Brain microvascular endothelial cell (primary cell): ENCODE results near the gene IL12A.

ENCODE experiments used
- DNase-seq: peaks from one replicate; pipeline ENCODE4 v3.0.0-alpha.2; 2020
- H3K27ac ChIP-seq: fragments of 250-450 bp; sonication (Bioruptor Pico); 2 replicates; pipeline ENCODE4 v1.5.1; 2020; ENCODE audit warnings: mild to moderate bottlenecking, moderate library complexity
- H3K27me3 ChIP-seq: fragments of 250-450 bp; sonication (Bioruptor Pico); replicated peaks from 2 replicates; pipeline ENCODE4 v1.5.1; 2020; ENCODE audit warnings: mild to moderate bottlenecking
- H3K36me3 ChIP-seq: fragments of 250-450 bp; sonication (Bioruptor Pico); replicated peaks from 2 replicates; pipeline ENCODE4 v1.5.1; 2020; ENCODE audit warnings: mild to moderate bottlenecking
- H3K4me3 ChIP-seq: 2 replicates; pipeline ENCODE4 v1.5.1; 2011; ENCODE audit warnings: low read depth, mild to moderate bottlenecking, control low read depth, low read length, moderate library complexity
- in situ Hi-C: cut with HindIII; loops from 2 replicates; pipeline ENCODE4 v1.10.0; 2017; ENCODE audit warnings: low sequenced_read_pairs, low pct_ligation_motif_present
- TF ChIP-seq, protein P1 (sequence below): IDR thresholded peaks from 2 replicates; pipeline ENCODE4 v1.5.1; 2011; ENCODE audit warnings: low read depth, mild to moderate bottlenecking, moderate library complexity, low read length, control low read depth, inconsistent platforms; ENCODE audit errors: missing control alignments

The IL12A gene

DNA sequence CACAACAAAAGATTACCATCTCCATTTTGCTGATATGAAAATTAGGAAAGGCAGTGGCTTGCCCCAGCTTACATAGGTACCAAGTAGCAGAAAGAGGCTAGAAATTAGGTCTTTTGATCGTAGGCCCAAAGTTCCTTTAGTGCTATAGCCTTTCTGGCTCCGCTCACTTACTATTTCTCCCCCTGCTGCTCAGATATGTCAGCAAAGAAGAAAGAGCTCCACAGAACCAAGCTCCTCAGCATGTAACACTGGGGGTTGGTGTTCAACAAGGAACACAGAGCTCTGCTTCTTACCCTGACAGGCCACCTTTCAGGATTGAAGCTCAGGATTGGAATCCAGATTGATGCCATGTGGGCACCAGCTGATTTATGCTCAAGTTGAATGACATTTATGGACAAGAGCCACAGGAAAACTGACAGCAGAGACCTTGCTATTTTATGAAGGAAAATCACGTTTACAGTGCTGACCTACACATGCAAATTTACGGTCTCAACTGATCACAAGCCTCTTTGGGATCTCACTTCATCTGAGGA is 6.1 kb upstream of the IL12A start:
- no peak overlapping the region for H3K4me3 ChIP-seq
- TF ChIP-seq, protein P1, sequence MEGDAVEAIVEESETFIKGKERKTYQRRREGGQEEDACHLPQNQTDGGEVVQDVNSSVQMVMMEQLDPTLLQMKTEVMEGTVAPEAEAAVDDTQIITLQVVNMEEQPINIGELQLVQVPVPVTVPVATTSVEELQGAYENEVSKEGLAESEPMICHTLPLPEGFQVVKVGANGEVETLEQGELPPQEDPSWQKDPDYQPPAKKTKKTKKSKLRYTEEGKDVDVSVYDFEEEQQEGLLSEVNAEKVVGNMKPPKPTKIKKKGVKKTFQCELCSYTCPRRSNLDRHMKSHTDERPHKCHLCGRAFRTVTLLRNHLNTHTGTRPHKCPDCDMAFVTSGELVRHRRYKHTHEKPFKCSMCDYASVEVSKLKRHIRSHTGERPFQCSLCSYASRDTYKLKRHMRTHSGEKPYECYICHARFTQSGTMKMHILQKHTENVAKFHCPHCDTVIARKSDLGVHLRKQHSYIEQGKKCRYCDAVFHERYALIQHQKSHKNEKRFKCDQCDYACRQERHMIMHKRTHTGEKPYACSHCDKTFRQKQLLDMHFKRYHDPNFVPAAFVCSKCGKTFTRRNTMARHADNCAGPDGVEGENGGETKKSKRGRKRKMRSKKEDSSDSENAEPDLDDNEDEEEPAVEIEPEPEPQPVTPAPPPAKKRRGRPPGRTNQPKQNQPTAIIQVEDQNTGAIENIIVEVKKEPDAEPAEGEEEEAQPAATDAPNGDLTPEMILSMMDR = no peak
- no peaks in the 10 kb centered on the region for H3K27me3 ChIP-seq
- no peak overlapping the region for H3K27ac ChIP-seq
- H3K36me3 ChIP-seq = no peaks in the 10 kb centered on the region
- DNase-seq = no peak
- in situ Hi-C loops = no loop called here

DNA sequence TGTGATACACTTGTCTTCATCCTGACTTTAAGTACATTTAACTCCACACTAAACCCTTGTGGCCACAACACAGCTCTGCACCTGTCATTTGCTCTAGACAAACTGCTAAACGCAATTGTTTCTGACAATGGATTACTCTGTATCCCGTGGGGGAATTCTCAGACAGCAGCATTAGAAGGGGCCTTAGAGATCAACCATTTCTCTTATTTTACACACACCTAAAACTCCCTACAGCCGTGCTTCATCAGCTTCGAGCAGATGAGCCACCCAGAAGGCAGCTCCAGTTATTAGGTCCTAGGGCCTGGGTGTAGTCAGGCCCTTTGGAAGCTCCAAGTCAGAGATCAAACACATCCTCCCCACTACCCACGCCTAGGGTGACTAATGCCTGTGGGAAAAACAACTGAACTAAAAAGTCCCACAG is 1.3 kb upstream of the IL12A start:
- TF ChIP-seq, protein P1 = peak; percentile 47
- Histone ChIP-seq H3K4me3 (no peak overlapping the region), H3K27me3 (no peaks in the 10 kb centered on the region), H3K36me3 (no peaks in the 10 kb centered on the region), H3K27ac (no peak overlapping the region)
- peak; percentile 36 for DNase-seq
- in situ Hi-C loops = no loop called here

DNA sequence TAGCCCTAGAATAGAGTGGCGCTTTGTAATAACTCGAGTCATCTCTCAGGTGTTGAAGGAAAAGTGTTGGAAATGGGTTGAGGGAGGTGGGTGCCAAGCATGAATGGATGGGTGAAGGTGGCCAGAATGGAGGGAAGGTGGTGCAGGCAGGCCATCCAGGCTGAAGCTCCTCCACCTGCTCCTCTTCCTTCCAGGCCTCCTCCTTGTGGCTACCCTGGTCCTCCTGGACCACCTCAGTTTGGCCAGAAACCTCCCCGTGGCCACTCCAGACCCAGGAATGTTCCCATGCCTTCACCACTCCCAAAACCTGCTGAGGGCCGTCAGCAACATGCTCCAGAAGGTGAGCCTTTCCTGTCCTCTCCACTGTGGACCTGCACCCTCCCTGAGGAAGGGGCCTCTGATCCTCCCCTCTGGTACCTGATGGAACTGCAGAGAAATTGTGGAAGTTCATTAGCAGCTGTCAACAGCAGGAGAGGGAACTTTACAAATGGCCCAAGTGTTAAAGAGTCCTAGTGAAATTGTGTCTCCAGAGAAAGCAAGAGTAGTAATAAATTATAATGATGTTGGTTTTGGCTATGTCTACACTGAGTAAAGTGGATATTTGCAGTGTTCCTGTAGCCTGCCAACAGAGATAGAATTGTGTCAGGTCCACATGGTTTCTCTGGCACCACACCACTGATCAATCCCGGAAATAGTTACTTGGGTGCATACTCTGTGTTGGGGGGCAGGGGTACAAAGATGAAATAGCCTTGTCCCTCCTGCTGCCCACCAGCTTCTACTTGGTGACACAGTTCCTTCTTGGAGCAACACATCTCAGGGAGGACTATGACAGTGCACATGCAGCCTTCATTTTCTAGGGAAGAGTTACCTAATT is 1.6 kb downstream of the IL12A start:
- Histone ChIP-seq H3K4me3 (no peak overlapping the region), H3K36me3 (no peaks in the 10 kb centered on the region), H3K27ac (no peak overlapping the region), H3K27me3 (no peaks in the 10 kb centered on the region)
- no peak for DNase-seq
- TF ChIP-seq, protein P1 = peak; percentile 38
- in situ Hi-C loops = no loop called here

DNA sequence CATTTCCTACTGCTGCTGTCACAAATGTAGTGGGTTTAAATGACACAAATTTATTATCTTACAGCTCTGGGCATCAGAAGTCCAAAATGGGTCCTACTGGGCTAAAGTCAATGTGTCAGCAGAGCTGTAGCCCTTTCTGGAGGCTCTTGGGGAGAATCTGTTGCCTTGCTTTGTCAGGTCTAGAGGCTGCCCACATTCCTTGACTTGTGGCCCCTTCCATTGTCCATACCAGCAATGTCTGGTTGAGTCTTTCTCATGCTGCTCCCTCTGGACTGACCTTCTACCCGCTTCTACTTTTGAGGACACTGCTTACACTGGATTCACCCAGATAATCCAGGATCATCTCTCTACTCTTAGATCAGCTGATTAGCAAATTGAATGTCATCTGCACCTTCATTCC is 3.0 kb downstream of the IL12A start:
- Histone ChIP-seq H3K36me3 (no peaks in the 10 kb centered on the region), H3K4me3 (no peak overlapping the region), H3K27me3 (no peaks in the 10 kb centered on the region), H3K27ac (no peak overlapping the region)
- TF ChIP-seq, protein P1 = no peak
- in situ Hi-C loops = no loop called here
- no peak for DNase-seq

DNA sequence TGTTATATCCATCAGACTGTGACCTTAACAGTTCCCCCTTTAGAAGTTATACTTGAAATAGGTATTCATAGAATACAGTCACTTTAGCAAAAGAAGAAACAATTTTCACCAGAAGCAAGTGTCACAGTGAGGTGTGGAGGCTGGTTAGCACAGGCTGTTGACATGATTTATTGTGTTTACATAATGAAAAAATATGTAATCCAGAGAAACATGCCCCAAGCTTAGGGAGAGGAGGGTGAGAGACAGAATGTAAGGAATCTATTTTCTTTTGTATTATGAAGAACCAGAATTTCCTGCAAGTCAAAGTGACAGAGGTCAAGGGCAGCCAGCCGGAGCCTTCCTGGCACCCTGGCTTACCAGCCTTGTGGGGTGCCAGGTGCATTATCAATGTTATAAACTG is 4.0 kb downstream of the IL12A start:
- H3K27ac ChIP-seq = no peak overlapping the region
- in situ Hi-C loops = no loop called here
- DNase-seq = no peak
- H3K4me3 ChIP-seq = no peak overlapping the region
- H3K36me3 ChIP-seq = no peaks in the 10 kb centered on the region
- H3K27me3 ChIP-seq = no peaks in the 10 kb centered on the region
- TF ChIP-seq, protein P1 = no peak
